Heart left ventricle (tissue), 13 donors: ENCODE results near the gene IL1A.

Experiments
- POLR2A ChIP-seq, 2 donors: fragments of 450-650 bp; IDR thresholded peaks; one replicate each; pipeline ENCODE4 v1.6.1; 2017; ENCODE audit warnings: antibody characterized with exemption in 2 of 2, mild to moderate bottlenecking in 2 of 2, moderate library complexity in 2 of 2
- TF ChIP-seq, protein P1 (sequence below), 12 donors: fragments of 200-600 bp; sonication (generic) in 4 of 12; IDR thresholded peaks; one replicate each; pipeline versions ENCODE4 v1.5.0 to v1.8.0; 2018 to 2022; ENCODE audit warnings: antibody characterized with exemption in 12 of 12, mild to moderate bottlenecking in 5 of 12
- donor health status: ischemic (EF 13 %, LVEDD 7.1; RV severe dilation, severe dysfunction).
- donor health status: DM: no; HTN: yes; CAD: no.
- donor health status: DM: no; HTN: no; CAD: no.
- donor health status: ischemic (EF 25% LVEDD 6.9; RV normal size, moderate dysfunction).
- donor health status: ischemic (EF 25% LVEDD 5.7; RV mildly dilated, moderate dysfunction).
- donor health status: ischemic (EF 35%, LVEDD 5.7; RV mildly dilated, moderate dysfunction).
- donor health status: nonischemic (EF 11% LVEDD 7.7; RV severe dilation, severe dysfunction).
- donor health status: DM: yes; HTN: yes; CAD: no.
- donor health status: PGD.
- donor health status: ischemic (EF 29% LVEDD 5.4; RV normal size, mild dysfunction).
- donor health status: nonischemic (EF 23%, LVEDD 6.1; RV moderate dilation, normal function).

GRCh38 chr2:112768432-112768831, 15.9 kb downstream of the IL1A start:
- TF ChIP-seq, protein P1, sequence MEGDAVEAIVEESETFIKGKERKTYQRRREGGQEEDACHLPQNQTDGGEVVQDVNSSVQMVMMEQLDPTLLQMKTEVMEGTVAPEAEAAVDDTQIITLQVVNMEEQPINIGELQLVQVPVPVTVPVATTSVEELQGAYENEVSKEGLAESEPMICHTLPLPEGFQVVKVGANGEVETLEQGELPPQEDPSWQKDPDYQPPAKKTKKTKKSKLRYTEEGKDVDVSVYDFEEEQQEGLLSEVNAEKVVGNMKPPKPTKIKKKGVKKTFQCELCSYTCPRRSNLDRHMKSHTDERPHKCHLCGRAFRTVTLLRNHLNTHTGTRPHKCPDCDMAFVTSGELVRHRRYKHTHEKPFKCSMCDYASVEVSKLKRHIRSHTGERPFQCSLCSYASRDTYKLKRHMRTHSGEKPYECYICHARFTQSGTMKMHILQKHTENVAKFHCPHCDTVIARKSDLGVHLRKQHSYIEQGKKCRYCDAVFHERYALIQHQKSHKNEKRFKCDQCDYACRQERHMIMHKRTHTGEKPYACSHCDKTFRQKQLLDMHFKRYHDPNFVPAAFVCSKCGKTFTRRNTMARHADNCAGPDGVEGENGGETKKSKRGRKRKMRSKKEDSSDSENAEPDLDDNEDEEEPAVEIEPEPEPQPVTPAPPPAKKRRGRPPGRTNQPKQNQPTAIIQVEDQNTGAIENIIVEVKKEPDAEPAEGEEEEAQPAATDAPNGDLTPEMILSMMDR (IDR thresholded peaks at IDR 0.05) = peak in 1 of 12 donors; percentile 13
- no peak for TF ChIP-seq POLR2A (IDR thresholded peaks at IDR 0.05)
